NB4 (cell line): ENCODE results near the gene COL6A1.

ENCODE experiments used
- CTCF ChIP-seq: IDR thresholded peaks from one replicate; pipeline ENCODE4 v1.5.1; 2012; ENCODE audit warnings: low read depth, low read length
- POLR2A ChIP-seq: IDR thresholded peaks from 2 replicates; pipeline ENCODE4 v1.6.1; 2011; ENCODE audit warnings: mild to moderate bottlenecking; ENCODE audit not compliant: insufficient read length; ENCODE audit errors: extremely low read depth

GRCh38 chr21:45976701-45977311 lies 4.8 kb upstream of the COL6A1 start:
- TF ChIP-seq CTCF (no peak), POLR2A (no peak)
